Calu3 (cell line): ENCODE results near the gene CLDN1. TPM values are rescaled to one million over a fixed set of nuclear protein-coding genes. Genes with fewer than 3 reads are reported as not detected.

ENCODE experiments used
- BruUV-seq: library from RNA; stranded (reverse); fragments of 400-500 nt; replicated peaks from 2 replicates; lab custom pipeline; 2021; lab: Mats Ljungman, UMichigan
- CTCF ChIA-PET: fragments of 300-600 bp; sonication (Branson Sonifier 250); formaldehyde crosslinking; loops from one replicate; lab custom pipeline; 2022; ENCODE audit warnings: antibody characterized with exemption; lab: Charles Lee
- DNase-seq: peaks from one replicate; pipeline ENCODE4 v3.0.0; 2022
- H3K27ac Mint-ChIP-seq: one replicate; pipeline ENCODE4 v1.8.0; 2022; ENCODE audit warnings: mixed read lengths; ENCODE audit not compliant: unreplicated experiment
- H3K27me3 Mint-ChIP-seq: one replicate; pipeline ENCODE4 v1.8.0; 2022; ENCODE audit warnings: mixed read lengths; ENCODE audit not compliant: unreplicated experiment
- H3K36me3 Mint-ChIP-seq: one replicate; pipeline ENCODE4 v1.8.0; 2022; ENCODE audit warnings: mild to moderate bottlenecking, moderate library complexity, mixed read lengths; ENCODE audit not compliant: insufficient read depth, unreplicated experiment
- H3K4me1 Mint-ChIP-seq: one replicate; pipeline ENCODE4 v1.8.0; 2022; ENCODE audit warnings: mild to moderate bottlenecking, low read depth, mixed read lengths; ENCODE audit not compliant: unreplicated experiment
- H3K4me3 Mint-ChIP-seq: one replicate; pipeline ENCODE4 v1.8.0; 2022; ENCODE audit warnings: mild to moderate bottlenecking, low read depth, moderate library complexity, mixed read lengths; ENCODE audit not compliant: unreplicated experiment
- H3K9me3 Mint-ChIP-seq: one replicate; pipeline ENCODE4 v1.8.0; 2022; ENCODE audit warnings: low read depth, mixed read lengths; ENCODE audit not compliant: unreplicated experiment
- intact Hi-C: fragments of 100-400 bp; cut with micrococcal nuclease; formaldehyde crosslinking; loops from one replicate; pipeline ENCODE4 v1.10.0; 2022; ENCODE audit not compliant: unreplicated experiment
- total RNA-seq: library from RNA; stranded (reverse); gene quantifications from 2 replicates; pipeline ENCODE4 v1.2.3, GENCODE V29; 2022
- TF ChIP-seq, protein P1 (sequence below): fragments of 200-600 bp; IDR thresholded peaks from one replicate; pipeline ENCODE4 v1.8.0; 2022; ENCODE audit warnings: antibody characterized with exemption; ENCODE audit not compliant: unreplicated experiment

Gene CLDN1
- total RNA-seq, 1 experiment from 2014 or later: 253 TPM

DNA sequence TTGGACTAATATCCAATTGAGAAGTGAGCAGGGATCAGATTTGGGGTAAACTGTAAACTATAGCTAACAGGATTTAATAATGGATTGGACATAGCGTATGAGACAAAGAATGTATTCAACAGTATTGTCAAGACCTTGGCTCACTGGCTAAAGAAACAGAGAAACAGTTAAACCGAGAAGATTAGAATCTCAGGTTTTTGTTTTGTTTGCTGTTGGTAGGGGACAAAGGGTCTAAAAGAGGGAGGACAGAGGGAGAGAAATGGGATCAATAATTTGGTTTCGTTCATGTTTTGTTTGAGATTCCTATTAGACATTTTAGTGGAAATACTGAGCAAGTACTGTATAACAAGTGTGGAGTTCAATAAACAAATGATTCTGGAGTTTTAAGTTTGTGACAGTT, 28.6 kb downstream of the CLDN1 start:
- H3K4me1 Mint-ChIP-seq: no peaks in the 10 kb centered on the region
- no TSS peak for BruUV-seq
- TF ChIP-seq, protein P1, sequence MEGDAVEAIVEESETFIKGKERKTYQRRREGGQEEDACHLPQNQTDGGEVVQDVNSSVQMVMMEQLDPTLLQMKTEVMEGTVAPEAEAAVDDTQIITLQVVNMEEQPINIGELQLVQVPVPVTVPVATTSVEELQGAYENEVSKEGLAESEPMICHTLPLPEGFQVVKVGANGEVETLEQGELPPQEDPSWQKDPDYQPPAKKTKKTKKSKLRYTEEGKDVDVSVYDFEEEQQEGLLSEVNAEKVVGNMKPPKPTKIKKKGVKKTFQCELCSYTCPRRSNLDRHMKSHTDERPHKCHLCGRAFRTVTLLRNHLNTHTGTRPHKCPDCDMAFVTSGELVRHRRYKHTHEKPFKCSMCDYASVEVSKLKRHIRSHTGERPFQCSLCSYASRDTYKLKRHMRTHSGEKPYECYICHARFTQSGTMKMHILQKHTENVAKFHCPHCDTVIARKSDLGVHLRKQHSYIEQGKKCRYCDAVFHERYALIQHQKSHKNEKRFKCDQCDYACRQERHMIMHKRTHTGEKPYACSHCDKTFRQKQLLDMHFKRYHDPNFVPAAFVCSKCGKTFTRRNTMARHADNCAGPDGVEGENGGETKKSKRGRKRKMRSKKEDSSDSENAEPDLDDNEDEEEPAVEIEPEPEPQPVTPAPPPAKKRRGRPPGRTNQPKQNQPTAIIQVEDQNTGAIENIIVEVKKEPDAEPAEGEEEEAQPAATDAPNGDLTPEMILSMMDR: no peak
- no peak for DNase-seq
- no peak overlapping the region for H3K4me3 Mint-ChIP-seq
- no peak overlapping the region for H3K27ac Mint-ChIP-seq
- peaks cover 14% of the 10 kb centered on the region for H3K9me3 Mint-ChIP-seq
- H3K27me3 Mint-ChIP-seq: no peaks in the 10 kb centered on the region
- peaks cover 6% of the 10 kb centered on the region for H3K36me3 Mint-ChIP-seq
- intact Hi-C loops: no loop called here
- CTCF ChIA-PET: no interaction called here

DNA sequence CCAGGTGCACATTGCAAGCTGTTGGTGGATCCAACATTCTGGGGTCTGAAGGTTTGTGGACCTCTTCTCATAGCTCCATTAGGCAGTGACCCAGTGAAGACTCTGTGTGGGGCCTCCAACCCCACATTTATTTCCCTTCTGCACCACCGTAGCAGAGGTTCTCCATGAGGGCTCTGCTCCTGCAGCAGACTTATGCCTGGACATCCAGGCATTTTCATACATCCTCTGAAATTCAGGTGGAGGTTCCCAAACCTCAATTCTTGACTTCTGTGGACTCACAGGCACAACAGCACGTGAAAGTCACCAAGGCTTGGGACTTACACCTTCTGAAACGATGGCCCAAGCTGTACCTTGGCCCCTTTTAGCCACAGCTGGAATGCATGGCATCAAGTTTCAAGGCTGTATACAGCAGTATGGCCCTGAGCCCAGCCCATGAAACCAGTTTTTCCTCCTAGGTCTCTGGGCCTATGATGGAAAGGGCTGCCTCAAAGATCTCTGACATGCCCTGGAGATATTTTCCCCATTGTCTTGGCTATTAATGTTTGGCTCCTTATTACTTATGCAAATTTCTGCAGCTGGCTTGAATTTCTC, 30.2 kb downstream of the CLDN1 start:
- Mint-ChIP-seq H3K4me3 (no peak overlapping the region), H3K4me1 (no peaks in the 10 kb centered on the region), H3K27me3 (no peaks in the 10 kb centered on the region), H3K36me3 (peaks cover 6% of the 10 kb centered on the region), H3K9me3 (peaks cover 14% of the 10 kb centered on the region), H3K27ac (no peak overlapping the region)
- CTCF ChIA-PET: no interaction called here
- TF ChIP-seq, protein P1: no peak
- no TSS peak for BruUV-seq
- DNase-seq: no peak
- intact Hi-C loops: no loop called here

DNA sequence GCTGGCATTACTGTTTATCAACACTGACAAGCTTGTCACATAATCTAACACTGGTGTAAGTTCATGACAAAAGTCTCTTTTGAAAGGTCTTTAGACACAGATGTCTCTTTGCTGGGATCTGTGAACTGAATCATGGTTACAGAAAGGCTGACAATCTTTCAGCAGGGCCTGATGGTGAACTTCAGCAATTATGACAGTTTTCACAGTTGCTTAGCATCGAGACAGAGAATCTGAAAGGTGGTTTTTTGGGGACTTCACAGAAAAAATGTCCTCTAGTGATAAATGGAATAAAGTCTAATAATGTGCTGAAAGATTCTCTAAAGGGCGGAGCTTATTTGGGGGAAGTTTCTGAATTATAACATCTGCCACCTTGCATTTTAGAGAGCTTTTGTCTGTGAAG, 32.3 kb downstream of the CLDN1 start:
- Mint-ChIP-seq H3K27ac (no peak overlapping the region), H3K4me1 (no peaks in the 10 kb centered on the region), H3K27me3 (no peaks in the 10 kb centered on the region), H3K36me3 (no peaks in the 10 kb centered on the region), H3K9me3 (peaks cover 21% of the 10 kb centered on the region), H3K4me3 (no peak overlapping the region)
- intact Hi-C loops: no loop called here
- no peak for DNase-seq
- CTCF ChIA-PET: interaction anchor here (1.2 kb wide), 1 partner anchor 55 kb away, joined by 4 read pairs; no protein-coding TSS in a partner anchor
- TF ChIP-seq, protein P1: no peak
- no TSS peak for BruUV-seq

DNA sequence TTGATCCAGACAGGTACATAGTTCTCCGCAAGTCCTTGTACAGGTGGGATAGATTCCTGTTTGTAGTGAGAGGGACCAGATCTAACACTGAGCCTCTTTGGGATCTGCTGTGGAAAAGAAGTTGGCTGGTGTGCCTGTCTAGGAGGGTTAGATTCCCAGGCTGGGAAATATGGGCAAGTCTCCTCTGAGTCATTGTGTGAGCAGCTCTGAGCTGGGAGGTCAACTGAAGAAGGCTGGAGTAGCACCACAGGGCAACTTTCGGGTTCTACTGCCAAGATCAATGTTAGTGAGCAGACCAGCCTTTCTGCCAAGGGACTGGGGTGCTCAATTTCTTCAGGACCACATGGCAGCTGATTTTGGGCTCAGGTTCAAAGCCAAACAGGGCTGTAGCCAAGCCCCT, 33.4 kb downstream of the CLDN1 start:
- Mint-ChIP-seq H3K4me1 (no peaks in the 10 kb centered on the region), H3K36me3 (no peaks in the 10 kb centered on the region), H3K9me3 (peaks cover 21% of the 10 kb centered on the region), H3K27ac (no peak overlapping the region), H3K27me3 (no peaks in the 10 kb centered on the region), H3K4me3 (no peak overlapping the region)
- no TSS peak for BruUV-seq
- CTCF ChIA-PET: no interaction called here
- TF ChIP-seq, protein P1: no peak
- intact Hi-C loops: no loop called here
- DNase-seq: no peak
